ENCODE results near the gene NOX3. TPM values are rescaled to one million over a fixed set of nuclear protein-coding genes. Genes with fewer than 3 reads are reported as not detected.

NOX3 gene
- total and polyA plus RNA-seq, 8 donors = not detected

GRCh38 chr6:155397172-155397705 is 58.4 kb downstream of the NOX3 start:
- TF ChIP-seq POLR2A (IDR thresholded peaks at IDR 0.05) (no peak), POLR2AphosphoS5 (IDR thresholded peaks at IDR 0.05) (no peak), CTCF (IDR thresholded peaks at IDR 0.05) (no peak), EP300 (IDR thresholded peaks at IDR 0.05) (no peak)
- 29 to 61% (median 55%) methylated on average over 3 of the region's 3 CpGs for WGBS, 5 donors
- no peak overlapping the region for H3K4me3 ChIP-seq
- no peaks in the 10 kb centered on the region for H3K27me3 ChIP-seq
- no peaks in the 10 kb centered on the region for H3K36me3 ChIP-seq
- intact Hi-C loops (cut with DNase I; ENCODE audit: low total_unique reads) = no loop called here
- no peak overlapping the region for H3K27ac ChIP-seq
- H3K4me1 ChIP-seq = no peaks in the 10 kb centered on the region
- no peak for DNase-seq
- H3K9me3 ChIP-seq = no peaks in the 10 kb centered on the region

- H3K9me3 ChIP-seq = no peaks in the 10 kb centered on the region
- H3K27ac ChIP-seq = no peak overlapping the region
- WGBS, 5 donors = 86 to 90% (median 88%) methylated on average over 5 of the region's 5 CpGs
- H3K27me3 ChIP-seq = no peaks in the 10 kb centered on the region
- H3K36me3 ChIP-seq = no peaks in the 10 kb centered on the region
- intact Hi-C loops (cut with DNase I; ENCODE audit: low total_unique reads) = no loop called here
- TF ChIP-seq POLR2AphosphoS5 (IDR thresholded peaks at IDR 0.05) (no peak), POLR2A (IDR thresholded peaks at IDR 0.05) (no peak), CTCF (IDR thresholded peaks at IDR 0.05) (no peak), EP300 (IDR thresholded peaks at IDR 0.05) (no peak)
- DNase-seq = no peak
- H3K4me1 ChIP-seq = no peaks in the 10 kb centered on the region
- no peak overlapping the region for H3K4me3 ChIP-seq
These were observed 59.0 kb downstream of the NOX3 start for GRCh38 chr6:155396605-155397004.

- Histone ChIP-seq H3K27ac (no peak overlapping the region), H3K27me3 (no peaks in the 10 kb centered on the region), H3K36me3 (no peaks in the 10 kb centered on the region), H3K9me3 (no peaks in the 10 kb centered on the region), H3K4me3 (no peak overlapping the region), H3K4me1 (no peaks in the 10 kb centered on the region)
- TF ChIP-seq POLR2A (IDR thresholded peaks at IDR 0.05) = no peak
- TF ChIP-seq POLR2AphosphoS5 (IDR thresholded peaks at IDR 0.05) = no peak
- no peak for TF ChIP-seq CTCF (IDR thresholded peaks at IDR 0.05)
- TF ChIP-seq EP300 (IDR thresholded peaks at IDR 0.05) = no peak
- no peak for DNase-seq
- WGBS, 5 donors = 37 to 76% (median 58%) methylated on average over 1 of the region's 1 CpG
- intact Hi-C loops (cut with DNase I; ENCODE audit: low total_unique reads) = no loop called here
These were observed 60.3 kb downstream of the NOX3 start for GRCh38 chr6:155395339-155395738.

GRCh38 chr6:155389130-155389529 is 66.5 kb downstream of the NOX3 start:
- TF ChIP-seq POLR2A (IDR thresholded peaks at IDR 0.05) (no peak), CTCF (IDR thresholded peaks at IDR 0.05) (no peak), POLR2AphosphoS5 (IDR thresholded peaks at IDR 0.05) (no peak), EP300 (IDR thresholded peaks at IDR 0.05) (no peak)
- Histone ChIP-seq H3K4me3 (no peak overlapping the region), H3K36me3 (no peaks in the 10 kb centered on the region), H3K9me3 (no peaks in the 10 kb centered on the region), H3K27me3 (no peaks in the 10 kb centered on the region), H3K27ac (no peak overlapping the region), H3K4me1 (no peaks in the 10 kb centered on the region)
- whole genome bisulfite sequencing, 5 donors = 76 to 88% (median 79%) methylated on average over 3 of the region's 3 CpGs
- DNase-seq = no peak
- intact Hi-C loops (cut with DNase I; ENCODE audit: low total_unique reads) = no loop called here
